HG03378 (cell line): ENCODE measurements around the gene FBXW8.

Experiments used
- ATAC-seq: cut with Tn5 transposase; IDR thresholded peaks from one replicate; pipeline ENCODE4 v1.9.1; 2021; ENCODE audit warnings: mild to moderate bottlenecking, moderate library complexity; ENCODE audit not compliant: unreplicated experiment

The FBXW8 gene

GRCh38 chr12:116990329-116990728 is 79.6 kb downstream of the FBXW8 start:
- no peak for ATAC-seq

GRCh38 chr12:116990971-116991966 is 80.5 kb downstream of the FBXW8 start:
- ATAC-seq = no peak

GRCh38 chr12:116996093-116996492 is 85.3 kb downstream of the FBXW8 start:
- ATAC-seq = no peak

GRCh38 chr12:116996621-116997020 is 85.9 kb downstream of the FBXW8 start:
- no peak for ATAC-seq

- ATAC-seq = no peak
Measured at GRCh38 chr12:116999066-116999465, 88.3 kb downstream of the FBXW8 start.

- no peak for ATAC-seq
Measured at GRCh38 chr12:117000316-117000715, 89.6 kb downstream of the FBXW8 start.

- ATAC-seq = no peak
Measured at GRCh38 chr12:117002051-117002817, 91.5 kb downstream of the FBXW8 start.

GRCh38 chr12:117003883-117004404 is 93.2 kb downstream of the FBXW8 start:
- no peak for ATAC-seq

GRCh38 chr12:117005417-117006046 is 94.8 kb downstream of the FBXW8 start:
- ATAC-seq = no peak

- no peak for ATAC-seq
Measured at GRCh38 chr12:117006333-117006732, 95.6 kb downstream of the FBXW8 start.

- no peak for ATAC-seq
Measured at GRCh38 chr12:117007577-117007976, 96.8 kb downstream of the FBXW8 start.

GRCh38 chr12:117009759-117010158 is 99.0 kb downstream of the FBXW8 start:
- ATAC-seq = no peak

GRCh38 chr12:117010693-117011451 is 100.1 kb downstream of the FBXW8 start:
- no peak for ATAC-seq

GRCh38 chr12:117011988-117012805 is 101.4 kb downstream of the FBXW8 start:
- ATAC-seq = no peak

- ATAC-seq = no peak
Measured at GRCh38 chr12:117013726-117014125, 103.0 kb downstream of the FBXW8 start.

- ATAC-seq = no peak
Measured at GRCh38 chr12:117014342-117014887, 103.7 kb downstream of the FBXW8 start.

GRCh38 chr12:117015811-117016210 is 105.1 kb downstream of the FBXW8 start:
- no peak for ATAC-seq

GRCh38 chr12:117017807-117018206 is 107.1 kb downstream of the FBXW8 start:
- no peak for ATAC-seq

GRCh38 chr12:117018276-117018675 is 107.5 kb downstream of the FBXW8 start:
- ATAC-seq = no peak
